SK-N-SH treated with all-trans-retinoic acid at 6 μM for 48 hours (cell line): ENCODE measurements around the gene CR1.
A peak's percentile ranks its signal among the peaks of the same experiment; 100 is the strongest.

Experiments used
- ATAC-seq: fragments of 200-7000 bp; cut with Tn5 transposase; 3 replicates; pipeline ENCODE4 v1.9.1; 2020; ENCODE audit warnings: mild to moderate bottlenecking, moderate library complexity
- ARNTL ChIP-seq: fragments of 450-650 bp; formaldehyde crosslinking; IDR thresholded peaks from 2 replicates; pipeline ENCODE4 v1.5.0; 2020; ENCODE audit warnings: low read depth, mild to moderate bottlenecking, moderate library complexity, borderline replicate concordance
- BACH2 ChIP-seq: fragments of 250-450 bp; sonication (Bioruptor Pico); IDR thresholded peaks from 2 replicates; pipeline ENCODE4 v1.9.0; 2021; ENCODE audit warnings: mild to moderate bottlenecking, borderline replicate concordance
- CSDC2 ChIP-seq: fragments of 250-450 bp; sonication (Bioruptor Pico); IDR thresholded peaks from 2 replicates; pipeline ENCODE4 v1.5.0; 2020; ENCODE audit warnings: mild to moderate bottlenecking, moderate library complexity
- ESRRG ChIP-seq: fragments of 250-450 bp; sonication (Bioruptor Pico); IDR thresholded peaks from 2 replicates; pipeline ENCODE4 v1.6.1; 2021; ENCODE audit warnings: mild to moderate bottlenecking
- GLIS3 ChIP-seq: fragments of 250-450 bp; sonication (Bioruptor Pico); IDR thresholded peaks from 2 replicates; pipeline ENCODE4 v1.5.0; 2020; ENCODE audit warnings: mild to moderate bottlenecking, moderate library complexity
- OSR1 ChIP-seq: fragments of 250-450 bp; sonication (Bioruptor Pico); IDR thresholded peaks from 2 replicates; pipeline ENCODE4 v1.8.0; 2022; ENCODE audit warnings: moderate library complexity, mild to moderate bottlenecking, inconsistent platforms
- PPARA ChIP-seq: fragments of 250-450 bp; sonication (Bioruptor Pico); IDR thresholded peaks from 2 replicates; pipeline ENCODE4 v1.5.0; 2020; ENCODE audit warnings: mild to moderate bottlenecking, borderline replicate concordance
- RARB ChIP-seq: fragments of 250-450 bp; sonication (Bioruptor Pico); IDR thresholded peaks from 2 replicates; pipeline ENCODE4 v1.8.0; 2021; ENCODE audit warnings: mild to moderate bottlenecking, moderate library complexity
- TOX ChIP-seq: fragments of 250-450 bp; sonication (Bioruptor Pico); IDR thresholded peaks from 2 replicates; pipeline ENCODE4 v1.8.0; 2021; ENCODE audit warnings: mild to moderate bottlenecking, moderate library complexity, borderline replicate concordance
- ZC3H10 ChIP-seq: fragments of 250-450 bp; sonication (Bioruptor Pico); IDR thresholded peaks from 2 replicates; pipeline ENCODE4 v1.5.1; 2021; ENCODE audit warnings: mild to moderate bottlenecking, moderate library complexity
- ZFP3 ChIP-seq: fragments of 250-450 bp; sonication (Bioruptor Pico); IDR thresholded peaks from 2 replicates; pipeline ENCODE4 v1.5.0; 2020; ENCODE audit warnings: mild to moderate bottlenecking, moderate library complexity
- ZNF70 ChIP-seq: fragments of 450-650 bp; formaldehyde crosslinking; IDR thresholded peaks from 2 replicates; pipeline ENCODE4 v1.5.0; 2020; ENCODE audit warnings: mild to moderate bottlenecking, moderate library complexity
- ZNF8 ChIP-seq: fragments of 450-650 bp; formaldehyde crosslinking; IDR thresholded peaks from 2 replicates; pipeline ENCODE4 v1.5.0; 2020; ENCODE audit warnings: mild to moderate bottlenecking, moderate library complexity
- TF ChIP-seq, protein P1 (sequence below): fragments of 250-450 bp; sonication (Bioruptor Pico); IDR thresholded peaks from 2 replicates; pipeline ENCODE4 v1.8.0; 2020; ENCODE audit warnings: mild to moderate bottlenecking, moderate library complexity, borderline replicate concordance
- TF ChIP-seq, protein P2 (sequence below): fragments of 250-450 bp; sonication (Bioruptor Pico); IDR thresholded peaks from 2 replicates; pipeline ENCODE4 v1.5.0; 2020; ENCODE audit warnings: mild to moderate bottlenecking, moderate library complexity
- TF ChIP-seq, protein P3 (sequence below): fragments of 250-450 bp; sonication (Bioruptor Pico); IDR thresholded peaks from 2 replicates; pipeline ENCODE4 v1.8.0; 2021; ENCODE audit warnings: low read depth, mild to moderate bottlenecking, moderate library complexity, borderline replicate concordance
- TF ChIP-seq, protein P4 (sequence below): fragments of 250-450 bp; sonication (Bioruptor Pico); IDR thresholded peaks from 2 replicates; pipeline ENCODE4 v1.5.1; 2020; ENCODE audit warnings: low read depth, mild to moderate bottlenecking, moderate library complexity

The CR1 gene

DNA sequence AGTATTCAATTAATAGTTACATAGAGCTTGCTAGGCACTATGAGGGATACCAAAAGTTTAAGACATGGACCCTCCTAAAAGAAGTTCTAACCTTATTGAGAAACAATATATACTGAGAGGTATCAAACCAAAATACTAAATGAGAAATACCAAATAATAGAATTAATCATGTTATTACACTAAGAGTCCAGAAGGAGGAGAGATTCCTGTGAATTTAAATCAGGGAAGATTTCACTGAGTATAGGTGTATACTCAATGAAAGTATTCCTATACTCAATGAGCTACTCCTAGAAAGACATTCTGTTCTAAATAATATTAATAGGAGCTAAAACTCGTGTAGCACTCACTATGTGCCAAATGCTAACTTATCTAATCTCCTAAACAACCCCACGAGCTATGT, 158.4 kb downstream of the CR1 start:
- peak; percentile 81 for ATAC-seq
- TF ChIP-seq, protein P1, sequence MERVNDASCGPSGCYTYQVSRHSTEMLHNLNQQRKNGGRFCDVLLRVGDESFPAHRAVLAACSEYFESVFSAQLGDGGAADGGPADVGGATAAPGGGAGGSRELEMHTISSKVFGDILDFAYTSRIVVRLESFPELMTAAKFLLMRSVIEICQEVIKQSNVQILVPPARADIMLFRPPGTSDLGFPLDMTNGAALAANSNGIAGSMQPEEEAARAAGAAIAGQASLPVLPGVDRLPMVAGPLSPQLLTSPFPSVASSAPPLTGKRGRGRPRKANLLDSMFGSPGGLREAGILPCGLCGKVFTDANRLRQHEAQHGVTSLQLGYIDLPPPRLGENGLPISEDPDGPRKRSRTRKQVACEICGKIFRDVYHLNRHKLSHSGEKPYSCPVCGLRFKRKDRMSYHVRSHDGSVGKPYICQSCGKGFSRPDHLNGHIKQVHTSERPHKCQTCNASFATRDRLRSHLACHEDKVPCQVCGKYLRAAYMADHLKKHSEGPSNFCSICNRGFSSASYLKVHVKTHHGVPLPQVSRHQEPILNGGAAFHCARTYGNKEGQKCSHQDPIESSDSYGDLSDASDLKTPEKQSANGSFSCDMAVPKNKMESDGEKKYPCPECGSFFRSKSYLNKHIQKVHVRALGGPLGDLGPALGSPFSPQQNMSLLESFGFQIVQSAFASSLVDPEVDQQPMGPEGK (CRISPR knock-in tag), result no peak
- no peak for TF ChIP-seq ARNTL (CRISPR knock-in tag)
- no peak for TF ChIP-seq ZFP3 (CRISPR knock-in tag)
- TF ChIP-seq ESRRG (CRISPR knock-in tag), result no peak
- TF ChIP-seq TOX (CRISPR knock-in tag), result no peak
- TF ChIP-seq CSDC2 (CRISPR knock-in tag), result no peak
- no peak for TF ChIP-seq ZNF8 (CRISPR knock-in tag)
- TF ChIP-seq BACH2, result no peak
- TF ChIP-seq PPARA (CRISPR knock-in tag), result no peak
- TF ChIP-seq, protein P2, sequence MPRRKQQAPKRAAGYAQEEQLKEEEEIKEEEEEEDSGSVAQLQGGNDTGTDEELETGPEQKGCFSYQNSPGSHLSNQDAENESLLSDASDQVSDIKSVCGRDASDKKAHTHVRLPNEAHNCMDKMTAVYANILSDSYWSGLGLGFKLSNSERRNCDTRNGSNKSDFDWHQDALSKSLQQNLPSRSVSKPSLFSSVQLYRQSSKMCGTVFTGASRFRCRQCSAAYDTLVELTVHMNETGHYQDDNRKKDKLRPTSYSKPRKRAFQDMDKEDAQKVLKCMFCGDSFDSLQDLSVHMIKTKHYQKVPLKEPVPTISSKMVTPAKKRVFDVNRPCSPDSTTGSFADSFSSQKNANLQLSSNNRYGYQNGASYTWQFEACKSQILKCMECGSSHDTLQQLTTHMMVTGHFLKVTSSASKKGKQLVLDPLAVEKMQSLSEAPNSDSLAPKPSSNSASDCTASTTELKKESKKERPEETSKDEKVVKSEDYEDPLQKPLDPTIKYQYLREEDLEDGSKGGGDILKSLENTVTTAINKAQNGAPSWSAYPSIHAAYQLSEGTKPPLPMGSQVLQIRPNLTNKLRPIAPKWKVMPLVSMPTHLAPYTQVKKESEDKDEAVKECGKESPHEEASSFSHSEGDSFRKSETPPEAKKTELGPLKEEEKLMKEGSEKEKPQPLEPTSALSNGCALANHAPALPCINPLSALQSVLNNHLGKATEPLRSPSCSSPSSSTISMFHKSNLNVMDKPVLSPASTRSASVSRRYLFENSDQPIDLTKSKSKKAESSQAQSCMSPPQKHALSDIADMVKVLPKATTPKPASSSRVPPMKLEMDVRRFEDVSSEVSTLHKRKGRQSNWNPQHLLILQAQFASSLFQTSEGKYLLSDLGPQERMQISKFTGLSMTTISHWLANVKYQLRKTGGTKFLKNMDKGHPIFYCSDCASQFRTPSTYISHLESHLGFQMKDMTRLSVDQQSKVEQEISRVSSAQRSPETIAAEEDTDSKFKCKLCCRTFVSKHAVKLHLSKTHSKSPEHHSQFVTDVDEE (CRISPR knock-in tag), result no peak
- TF ChIP-seq, protein P3, sequence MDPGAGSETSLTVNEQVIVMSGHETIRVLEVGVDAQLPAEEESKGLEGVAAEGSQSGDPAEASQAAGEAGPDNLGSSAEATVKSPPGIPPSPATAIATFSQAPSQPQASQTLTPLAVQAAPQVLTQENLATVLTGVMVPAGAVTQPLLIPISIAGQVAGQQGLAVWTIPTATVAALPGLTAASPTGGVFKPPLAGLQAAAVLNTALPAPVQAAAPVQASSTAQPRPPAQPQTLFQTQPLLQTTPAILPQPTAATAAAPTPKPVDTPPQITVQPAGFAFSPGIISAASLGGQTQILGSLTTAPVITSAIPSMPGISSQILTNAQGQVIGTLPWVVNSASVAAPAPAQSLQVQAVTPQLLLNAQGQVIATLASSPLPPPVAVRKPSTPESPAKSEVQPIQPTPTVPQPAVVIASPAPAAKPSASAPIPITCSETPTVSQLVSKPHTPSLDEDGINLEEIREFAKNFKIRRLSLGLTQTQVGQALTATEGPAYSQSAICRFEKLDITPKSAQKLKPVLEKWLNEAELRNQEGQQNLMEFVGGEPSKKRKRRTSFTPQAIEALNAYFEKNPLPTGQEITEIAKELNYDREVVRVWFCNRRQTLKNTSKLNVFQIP (CRISPR knock-in tag), result no peak
- TF ChIP-seq, protein P4, sequence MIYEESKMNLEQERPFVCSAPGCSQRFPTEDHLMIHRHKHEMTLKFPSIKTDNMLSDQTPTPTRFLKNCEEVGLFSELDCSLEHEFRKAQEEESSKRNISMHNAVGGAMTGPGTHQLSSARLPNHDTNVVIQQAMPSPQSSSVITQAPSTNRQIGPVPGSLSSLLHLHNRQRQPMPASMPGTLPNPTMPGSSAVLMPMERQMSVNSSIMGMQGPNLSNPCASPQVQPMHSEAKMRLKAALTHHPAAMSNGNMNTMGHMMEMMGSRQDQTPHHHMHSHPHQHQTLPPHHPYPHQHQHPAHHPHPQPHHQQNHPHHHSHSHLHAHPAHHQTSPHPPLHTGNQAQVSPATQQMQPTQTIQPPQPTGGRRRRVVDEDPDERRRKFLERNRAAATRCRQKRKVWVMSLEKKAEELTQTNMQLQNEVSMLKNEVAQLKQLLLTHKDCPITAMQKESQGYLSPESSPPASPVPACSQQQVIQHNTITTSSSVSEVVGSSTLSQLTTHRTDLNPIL (CRISPR knock-in tag), result no peak
- no peak for TF ChIP-seq ZNF70 (CRISPR knock-in tag)
- TF ChIP-seq RARB (CRISPR knock-in tag), result no peak
- TF ChIP-seq OSR1, result no peak
- no peak for TF ChIP-seq GLIS3 (CRISPR knock-in tag)
- TF ChIP-seq ZC3H10 (CRISPR knock-in tag), result no peak

DNA sequence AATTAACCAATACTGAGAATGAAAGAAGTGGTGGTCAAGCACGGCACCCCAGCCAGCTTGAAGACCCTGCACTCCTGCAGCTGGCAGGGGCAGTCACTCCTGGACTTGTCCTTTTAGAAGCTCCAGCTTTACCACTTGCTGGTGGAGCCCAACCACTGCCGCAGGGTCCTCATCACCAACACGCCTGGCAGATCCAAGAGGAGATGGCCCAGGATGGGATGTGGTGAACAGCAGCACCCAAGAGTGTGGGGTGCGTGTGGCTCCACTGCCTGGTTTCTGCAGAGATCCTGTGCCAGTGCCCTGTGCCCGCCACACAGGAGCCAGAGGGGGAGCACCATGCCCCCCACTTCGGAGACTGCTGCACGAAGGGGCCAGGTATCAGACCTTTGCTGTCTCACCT, 162.5 kb downstream of the CR1 start:
- TF ChIP-seq, protein P4 (CRISPR knock-in tag), result no peak
- TF ChIP-seq ZNF8 (CRISPR knock-in tag), result no peak
- no peak for TF ChIP-seq ESRRG (CRISPR knock-in tag)
- TF ChIP-seq, protein P2 (CRISPR knock-in tag), result no peak
- TF ChIP-seq, protein P1 (CRISPR knock-in tag), result no peak
- TF ChIP-seq TOX (CRISPR knock-in tag), result no peak
- no peak for TF ChIP-seq ARNTL (CRISPR knock-in tag)
- TF ChIP-seq CSDC2 (CRISPR knock-in tag), result no peak
- TF ChIP-seq GLIS3 (CRISPR knock-in tag), result no peak
- no peak for TF ChIP-seq ZC3H10 (CRISPR knock-in tag)
- no peak; the same call in 1 of the 3 replicates for ATAC-seq
